HepG2 (cell line): Measurements from ENCODE around the gene FANCG. TPM values are rescaled to one million over a fixed set of nuclear protein-coding genes. Genes with fewer than 3 reads are reported as not detected.

Source experiments
- ARID5B ChIP-seq: IDR thresholded peaks from 2 replicates; pipeline ENCODE4 v1.4.0; 2020; ENCODE audit warnings: mild to moderate bottlenecking, missing genetic modification reagents
- ATRX ChIP-seq: sonication (generic); formaldehyde crosslinking; IDR thresholded peaks from 2 replicates; pipeline ENCODE4 v1.4.0; 2020; ENCODE audit warnings: missing genetic modification reagents, borderline replicate concordance
- EEA1 ChIP-seq: sonication (generic); formaldehyde crosslinking; IDR thresholded peaks from 2 replicates; pipeline ENCODE4 v1.5.1; 2020; ENCODE audit warnings: mild to moderate bottlenecking, missing genetic modification reagents, borderline replicate concordance
- GATAD2A ChIP-seq: IDR thresholded peaks from 2 replicates; pipeline ENCODE4 v1.6.1; 2016
- MED8 ChIP-seq: sonication (generic); formaldehyde crosslinking; IDR thresholded peaks from 2 replicates; pipeline ENCODE4 v1.8.1; 2023; ENCODE audit warnings: mild to moderate bottlenecking, missing genetic modification reagents; ENCODE audit not compliant: insufficient replicate concordance
- MLX ChIP-seq: IDR thresholded peaks from 2 replicates; pipeline ENCODE4 v1.6.1; 2016
- MYPOP ChIP-seq: sonication (generic); formaldehyde crosslinking; IDR thresholded peaks from 2 replicates; pipeline ENCODE4 v1.8.1; 2023; ENCODE audit warnings: mild to moderate bottlenecking, moderate library complexity, missing genetic modification reagents
- NCOR1 ChIP-seq: fragments of 200-600 bp; sonication (generic); IDR thresholded peaks from 2 replicates; pipeline ENCODE4 v1.7.0; 2017; ENCODE audit warnings: antibody characterized with exemption, low read length, borderline replicate concordance
- NFE2 ChIP-seq: sonication (generic); formaldehyde crosslinking; IDR thresholded peaks from 2 replicates; pipeline ENCODE4 v1.4.0; 2020; ENCODE audit warnings: missing genetic modification reagents
- POLR2G ChIP-seq: fragments of 200-400 bp; formaldehyde crosslinking; IDR thresholded peaks from 2 replicates; pipeline ENCODE4 v1.6.1; 2018; ENCODE audit warnings: mild to moderate bottlenecking, low read depth, low read length, moderate library complexity
- PRMT3 ChIP-seq: sonication (generic); formaldehyde crosslinking; IDR thresholded peaks from 2 replicates; pipeline ENCODE4 v1.8.1; 2022; ENCODE audit warnings: low read depth, mild to moderate bottlenecking, moderate library complexity, missing genetic modification reagents, borderline replicate concordance
- RARA ChIP-seq: IDR thresholded peaks from 2 replicates; pipeline ENCODE4 v1.6.1; 2016; ENCODE audit warnings: missing genetic modification reagents, missing compliant biosample characterization
- SP5 ChIP-seq: IDR thresholded peaks from 2 replicates; pipeline ENCODE4 v1.6.1; 2016; ENCODE audit warnings: low read depth, borderline replicate concordance
- STAG1 ChIP-seq: sonication (generic); formaldehyde crosslinking; IDR thresholded peaks from 2 replicates; pipeline ENCODE4 v1.4.0; 2020; ENCODE audit warnings: missing genetic modification reagents
- TCF12 ChIP-seq, 2 experiments: fragments of 450-650 bp in 1 of 2; sonication (generic) in 1 of 2; formaldehyde crosslinking in 1 of 2; IDR thresholded peaks; 2 replicates each; pipeline versions ENCODE4 v1.6.1 to v1.8.0; 2017 to 2022; ENCODE audit warnings: antibody characterized with exemption in 1 of 2, mild to moderate bottlenecking in 1 of 2, missing genetic modification reagents in 1 of 2, moderate library complexity in 1 of 2
- YY1 ChIP-seq: IDR thresholded peaks from 2 replicates; pipeline ENCODE4 v1.6.1; 2011; ENCODE audit warnings: low read length, low read depth, moderate library complexity, mild to moderate bottlenecking; ENCODE audit not compliant: insufficient read depth, insufficient replicate concordance
- ZNF143 ChIP-seq: sonication (generic); formaldehyde crosslinking; IDR thresholded peaks from 2 replicates; pipeline ENCODE4 v1.4.0; 2020; ENCODE audit warnings: missing genetic modification reagents
- ZNF629 ChIP-seq: sonication (generic); formaldehyde crosslinking; conservative IDR thresholded peaks from 2 replicates; pipeline ENCODE4 v1.5.0; 2020; ENCODE audit warnings: missing genetic modification reagents
- ZNF7 ChIP-seq: IDR thresholded peaks from 2 replicates; pipeline ENCODE4 v1.6.1; 2016; ENCODE audit warnings: missing biosample characterization, missing genetic modification reagents
- ZSCAN5A ChIP-seq: sonication (generic); formaldehyde crosslinking; IDR thresholded peaks from 2 replicates; pipeline ENCODE4 v1.8.0; 2022; ENCODE audit warnings: mild to moderate bottlenecking, missing genetic modification reagents, borderline replicate concordance
- ZUFSP ChIP-seq: sonication (generic); formaldehyde crosslinking; IDR thresholded peaks from 2 replicates; pipeline ENCODE4 v1.9.0; 2021; ENCODE audit warnings: missing genetic modification reagents, mild to moderate bottlenecking, borderline replicate concordance
- polyA plus RNA-seq, 8 experiments: library from polyadenylated mRNA; depleted of rRNA in 3 of 8; stranded (reverse) in 7 of 8; unstranded in 1 of 8; fragments of >200 nt; fragmentation: Illumina TruSeq in 4 of 8; extraction: Trizol in 4 of 8; gene quantifications; 2 replicates each; pipeline versions ENCODE4 v1.2.1 to v1.2.3, GENCODE V29; 2011 to 2016; ENCODE audit warnings: low read depth in 4 of 8, missing spikeins in 1 of 8, mixed read lengths in 1 of 8; ENCODE audit not compliant: insufficient read depth in 1 of 8
- total RNA-seq, 5 experiments: library from RNA; depleted of rRNA; stranded (reverse); fragments of >200 nt; fragmentation: Illumina TruSeq; extraction: Trizol; gene quantifications; 2 replicates each; pipeline ENCODE4 v1.2.3, GENCODE V29; 2016; ENCODE audit warnings: low read depth in 1 of 5

Gene FANCG
- total and polyA plus RNA-seq, 2 of the 13 experiments (the other 11 are each of a cell fraction or from before 2014, with no cell fraction given), result 14.4 to 45.1 TPM

GRCh38 chr9:35071814-35072460 lies 7.8 kb downstream of the FANCG start (continued):
- peak; percentile 29; the same call in 1 of the 2 replicates for TF ChIP-seq MYPOP (CRISPR knock-in tag)
- no peak for TF ChIP-seq MLX
- TF ChIP-seq ZNF7 (CRISPR knock-in tag), result no peak
- 0 out of 2 replicates have a peak, but pooled peaks have one; percentile 49 for TF ChIP-seq ZSCAN5A
- TF ChIP-seq YY1, result peak; percentile 45
- TF ChIP-seq TCF12 (IDR thresholded peaks at IDR 0.05), result no peak
- 0 out of 2 replicates have a peak, but pooled peaks have one; percentile 37 for TF ChIP-seq TCF12 (CRISPR knock-in tag; IDR thresholded peaks at IDR 0.05)
- no peak for TF ChIP-seq ZNF143 (CRISPR knock-in tag)
- no peak for TF ChIP-seq ATRX (CRISPR knock-in tag)
- TF ChIP-seq STAG1 (CRISPR knock-in tag), result peak; percentile 10; the same call in 1 of the 2 replicates
- no peak for TF ChIP-seq SP5 (CRISPR knock-in tag)
- no peak for TF ChIP-seq EEA1 (CRISPR knock-in tag)
- no peak; the same call in 1 of the 2 replicates for TF ChIP-seq NCOR1
- TF ChIP-seq ZNF629 (CRISPR knock-in tag), result no peak
- no peak for TF ChIP-seq ZUFSP (CRISPR knock-in tag)
- TF ChIP-seq GATAD2A, result no peak
- peak; percentile 6; the same call in 1 of the 2 replicates for TF ChIP-seq RARA (CRISPR knock-in tag)
- peak; percentile 72; the same call in 1 of the 2 replicates for TF ChIP-seq NFE2 (CRISPR knock-in tag)
- TF ChIP-seq ARID5B (CRISPR knock-in tag), result peak; percentile 19; the same call in 1 of the 2 replicates
- TF ChIP-seq MED8 (CRISPR knock-in tag), result no peak
- TF ChIP-seq POLR2G, result no peak; the same call in 1 of the 2 replicates
- TF ChIP-seq PRMT3 (CRISPR knock-in tag), result no peak
